IMR-90 (cell line): ENCODE results near the gene CDH9. TPM values are rescaled to one million over a fixed set of nuclear protein-coding genes. Genes with fewer than 3 reads are reported as not detected.

Experiments used
- ATAC-seq: fragments of 200-7000 bp; cut with Tn5 transposase; 2 replicates; pipeline ENCODE4 v1.9.1; 2020; ENCODE audit warnings: low read depth, mild to moderate bottlenecking, moderate library complexity
- BruUV-seq: library from RNA; stranded (reverse); fragments of 400-500 nt; replicated peaks from 2 replicates; lab custom pipeline; 2021; lab: Mats Ljungman, UMichigan
- CTCF ChIA-PET: fragments of 300-600 bp; formaldehyde crosslinking; extraction: SDS; loops from one replicate; lab custom pipeline; 2021; ENCODE audit warnings: antibody characterized with exemption; lab: Yijun Ruan, JAX
- POLR2A ChIA-PET: fragments of 300-600 bp; sonication (Branson Sonifier 250); formaldehyde crosslinking; loops from one replicate; lab custom pipeline; 2022; ENCODE audit warnings: antibody characterized with exemption; ENCODE audit not compliant: unreplicated experiment; lab: Charles Lee
- DNase-seq: peaks from one replicate; pipeline ENCODE4 v3.0.0; 2013
- H2AFZ ChIP-seq: replicated peaks from 2 replicates; pipeline ENCODE3; 2013; ENCODE audit warnings: low read length, mild to moderate bottlenecking; ENCODE audit not compliant: poor library complexity
- H2AK5ac ChIP-seq: 2 replicates; pipeline ENCODE4 v1.6.1; 2013; ENCODE audit warnings: low read depth, low read length, inconsistent platforms
- H2AK9ac ChIP-seq: replicated peaks from 2 replicates; pipeline ENCODE3; 2013; ENCODE audit warnings: mild to moderate bottlenecking, low read depth, low read length, moderate library complexity; ENCODE audit not compliant: poor library complexity
- H2BK120ac ChIP-seq: 2 replicates; pipeline ENCODE4 v1.6.1; 2013; ENCODE audit warnings: low read depth, low read length, inconsistent platforms
- H2BK15ac ChIP-seq: 3 replicates; pipeline ENCODE4 v1.6.1; 2013; ENCODE audit warnings: low read depth, low read length, inconsistent platforms
- H2BK20ac ChIP-seq: 2 replicates; pipeline ENCODE4 v1.6.1; 2013; ENCODE audit warnings: low read depth, mild to moderate bottlenecking, inconsistent platforms, low read length, moderate library complexity
- H2BK5ac ChIP-seq: 2 replicates; pipeline ENCODE4 v1.6.1; 2013; ENCODE audit warnings: mild to moderate bottlenecking, low read depth, low read length, inconsistent platforms; ENCODE audit not compliant: poor library complexity, severe bottlenecking
- H3K14ac ChIP-seq: replicated peaks from 2 replicates; pipeline ENCODE4 v1.6.1; 2013; ENCODE audit warnings: low read depth, low read length, inconsistent platforms
- H3K18ac ChIP-seq: 2 replicates; pipeline ENCODE4 v1.6.1; 2013; ENCODE audit warnings: low read depth, low read length, control low read depth
- H3K23ac ChIP-seq: 2 replicates; pipeline ENCODE4 v1.6.1; 2013; ENCODE audit warnings: low read depth, low read length, inconsistent platforms
- H3K27ac ChIP-seq: 2 replicates; pipeline ENCODE4 v1.5.1; 2013; ENCODE audit warnings: mild to moderate bottlenecking, control low read depth, low read length; ENCODE audit not compliant: insufficient read depth
- H3K27me3 ChIP-seq: 2 replicates; pipeline ENCODE4 v1.6.1; 2013; ENCODE audit warnings: low read length; ENCODE audit not compliant: control insufficient read depth, insufficient read depth
- H3K36me3 ChIP-seq: 2 replicates; pipeline ENCODE4 v1.6.1; 2013; ENCODE audit warnings: low read length, mixed read lengths; ENCODE audit not compliant: control insufficient read depth, insufficient read depth
- H3K4ac ChIP-seq: 2 replicates; pipeline ENCODE4 v1.6.1; 2013; ENCODE audit warnings: low read depth, low read length, inconsistent platforms
- H3K4me1 ChIP-seq: 2 replicates; pipeline ENCODE4 v1.6.1; 2013; ENCODE audit warnings: low read length, mixed read lengths; ENCODE audit not compliant: control insufficient read depth, insufficient read depth
- H3K4me2 ChIP-seq: 2 replicates; pipeline ENCODE4 v1.6.1; 2013; ENCODE audit warnings: low read depth, mild to moderate bottlenecking, control low read depth, low read length, moderate library complexity
- H3K4me3 ChIP-seq: 2 replicates; pipeline ENCODE4 v1.5.1; 2013; ENCODE audit warnings: low read depth, mild to moderate bottlenecking, control low read depth, low read length, moderate library complexity; ENCODE audit not compliant: insufficient read depth
- H3K56ac ChIP-seq: 2 replicates; pipeline ENCODE4 v1.6.1; 2013; ENCODE audit warnings: low read length, inconsistent platforms; ENCODE audit not compliant: insufficient read depth; ENCODE audit errors: extremely low read depth
- H3K79me1 ChIP-seq, 2 experiments: 2 replicates each; pipeline ENCODE4 v1.6.1; 2013; ENCODE audit warnings: low read length in 2 of 2, inconsistent platforms in 1 of 2, low read depth in 1 of 2
- H3K9ac ChIP-seq: 2 replicates; pipeline ENCODE4 v1.6.1; 2013; ENCODE audit warnings: low read depth, low read length, control low read depth
- H3K9me1 ChIP-seq: 2 replicates; pipeline ENCODE4 v1.6.1; 2013; ENCODE audit warnings: low read length, inconsistent platforms; ENCODE audit not compliant: insufficient read depth
- H3K9me3 ChIP-seq: 2 replicates; pipeline ENCODE4 v1.6.1; 2013; ENCODE audit warnings: low read length; ENCODE audit not compliant: control insufficient read depth, insufficient read depth
- H4K20me1 ChIP-seq: 2 replicates; pipeline ENCODE4 v1.6.1; 2013; ENCODE audit warnings: low read length, inconsistent platforms; ENCODE audit not compliant: insufficient read depth
- H4K5ac ChIP-seq: 2 replicates; pipeline ENCODE4 v1.6.1; 2013; ENCODE audit warnings: mild to moderate bottlenecking, low read depth, low read length, control low read depth
- H4K8ac ChIP-seq, 2 experiments: 2 replicates each; pipeline ENCODE4 v1.6.1; 2013; ENCODE audit warnings: low read depth in 2 of 2, low read length in 2 of 2, control low read depth in 1 of 2, inconsistent platforms in 1 of 2
- H4K91ac ChIP-seq: 2 replicates; pipeline ENCODE4 v1.6.1; 2013; ENCODE audit warnings: low read depth, low read length, inconsistent platforms; ENCODE audit not compliant: insufficient read depth
- MAFK ChIP-seq: IDR thresholded peaks from 2 replicates; pipeline ENCODE4 v1.6.1; 2012; ENCODE audit warnings: low read depth, low read length, improper control_type of control experiment
- MXI1 ChIP-seq: IDR thresholded peaks from 2 replicates; pipeline ENCODE4 v1.6.1; 2012; ENCODE audit warnings: low read depth, mild to moderate bottlenecking, low read length, moderate library complexity, borderline replicate concordance
- RAD21 ChIP-seq: IDR thresholded peaks from 2 replicates; pipeline ENCODE4 v1.6.1; 2012; ENCODE audit warnings: low read length, improper control_type of control experiment
- RFX5 ChIP-seq: IDR thresholded peaks from 2 replicates; pipeline ENCODE4 v1.8.0; 2012; ENCODE audit warnings: low read depth, mild to moderate bottlenecking, low read length, moderate library complexity
- SMC3 ChIP-seq: fragments of 150-350 bp; IDR thresholded peaks from 2 replicates; pipeline ENCODE4 v1.6.1; 2016; ENCODE audit warnings: low read depth, mild to moderate bottlenecking, antibody characterized with exemption, low read length, moderate library complexity
- WGBS, 2 experiments: methylation state at CpG; one replicate each; pipeline versions ENCODE4 v1.1.5 to v1.1.7; 2013; ENCODE audit warnings: missing lambda C conversion rate in 2 of 2; ENCODE audit not compliant: insufficient read length in 1 of 2; ENCODE audit errors: extremely low coverage in 2 of 2; 5-methylcytosine and 5-hydroxymethylcytosine counted together
- dilution Hi-C: fragments of 300-500 bp; cut with HindIII; formaldehyde crosslinking; loops from one replicate; pipeline ENCODE4 v1.14.3; 2018; ENCODE audit warnings: low sequenced_read_pairs; ENCODE audit not compliant: unreplicated experiment
- in situ Hi-C: fragments of 300-500 bp; cut with MboI; formaldehyde crosslinking; loops from 3 replicates; pipeline ENCODE4 v1.14.3; 2019; ENCODE audit warnings: low sequenced_read_pairs, inconsistent platforms, mixed read lengths
- intact Hi-C: fragments of 100-400 bp; cut with micrococcal nuclease; formaldehyde crosslinking; loops from 2 replicates; pipeline ENCODE4 v1.10.0; 2022
- polyA plus RNA-seq, 3 experiments: library from polyadenylated mRNA; depleted of rRNA; stranded (reverse); fragments of >200 nt; gene quantifications; 2 replicates each; pipeline ENCODE4 v1.2.3, GENCODE V29; 2012; ENCODE audit warnings: low replicate concordance in 1 of 3
- total RNA-seq: library from RNA; depleted of rRNA; stranded (reverse); fragments of >200 nt; gene quantifications from 2 replicates; pipeline ENCODE4 v1.2.3, GENCODE V29; 2012
- TF ChIP-seq, protein P1 (sequence below): fragments of 150-350 bp; IDR thresholded peaks from 2 replicates; pipeline ENCODE4 v1.6.1; 2017; ENCODE audit warnings: mild to moderate bottlenecking, antibody characterized with exemption, low read length, low read depth
- TF ChIP-seq, protein P2 (sequence below): conservative IDR thresholded peaks from 2 replicates; pipeline ENCODE4 v1.5.1; 2012; ENCODE audit warnings: mild to moderate bottlenecking, low read depth, low read length, improper control_type of control experiment
- TF ChIP-seq, protein P3 (sequence below): fragments of 150-350 bp; IDR thresholded peaks from 2 replicates; pipeline ENCODE4 v1.6.1; 2016; ENCODE audit warnings: low read depth, mild to moderate bottlenecking, low read length, moderate library complexity, borderline replicate concordance

Gene CDH9
- total and polyA plus RNA-seq, 2 of the 4 experiments (the other 2 are of a cell fraction), result not detected

DNA sequence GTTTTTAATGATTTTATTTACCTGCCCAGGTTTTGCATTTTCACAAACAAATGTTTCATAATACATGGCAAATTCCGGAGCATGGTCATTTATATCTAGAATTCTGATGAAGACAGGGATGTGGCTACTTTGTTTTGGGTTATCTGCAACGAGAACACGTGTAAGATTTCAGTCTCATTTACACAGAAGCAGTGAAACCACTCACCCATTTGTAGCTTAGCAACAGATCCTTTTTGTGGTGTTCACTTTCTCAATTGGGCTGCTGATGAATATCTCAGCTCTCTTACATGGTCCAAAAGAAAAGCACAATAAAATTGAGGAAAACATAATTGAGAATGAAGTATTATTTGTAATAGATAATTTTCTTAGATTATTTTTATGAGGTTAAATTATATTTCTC, 148.6 kb downstream of the CDH9 start:
- Histone ChIP-seq H4K5ac (no peak overlapping the region), H3K4me3 (no peak overlapping the region), H3K56ac (no peak overlapping the region), H3K9ac (no peak overlapping the region), H3K23ac (no peak overlapping the region), H3K27ac (no peak overlapping the region), H4K8ac (no peak overlapping the region), H3K9me1 (no peaks in the 10 kb centered on the region), H3K18ac (no peak overlapping the region), H3K36me3 (no peaks in the 10 kb centered on the region), H3K4me1 (no peaks in the 10 kb centered on the region), H3K14ac (no peak overlapping the region), H2BK5ac (no peak overlapping the region), H4K20me1 (no peaks in the 10 kb centered on the region), H2AFZ (no peak overlapping the region), H2AK5ac (no peak overlapping the region), H2BK15ac (no peak overlapping the region), H3K4me2 (no peak overlapping the region), H3K9me3 (peaks cover 2% of the 10 kb centered on the region; the same call in 1 of the 2 replicates), H2BK120ac (no peak overlapping the region), H3K4ac (no peak overlapping the region), H3K27me3 (no peaks in the 10 kb centered on the region), H3K79me1 (no peaks in the 10 kb centered on the region), H2BK20ac (no peak overlapping the region), H2AK9ac (no peak overlapping the region), H4K91ac (no peak overlapping the region)
- BruUV-seq, result no TSS peak
- TF ChIP-seq, protein P1, sequence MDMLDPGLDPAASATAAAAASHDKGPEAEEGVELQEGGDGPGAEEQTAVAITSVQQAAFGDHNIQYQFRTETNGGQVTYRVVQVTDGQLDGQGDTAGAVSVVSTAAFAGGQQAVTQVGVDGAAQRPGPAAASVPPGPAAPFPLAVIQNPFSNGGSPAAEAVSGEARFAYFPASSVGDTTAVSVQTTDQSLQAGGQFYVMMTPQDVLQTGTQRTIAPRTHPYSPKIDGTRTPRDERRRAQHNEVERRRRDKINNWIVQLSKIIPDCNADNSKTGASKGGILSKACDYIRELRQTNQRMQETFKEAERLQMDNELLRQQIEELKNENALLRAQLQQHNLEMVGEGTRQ, result no peak
- no peak for TF ChIP-seq MAFK
- TF ChIP-seq, protein P2, sequence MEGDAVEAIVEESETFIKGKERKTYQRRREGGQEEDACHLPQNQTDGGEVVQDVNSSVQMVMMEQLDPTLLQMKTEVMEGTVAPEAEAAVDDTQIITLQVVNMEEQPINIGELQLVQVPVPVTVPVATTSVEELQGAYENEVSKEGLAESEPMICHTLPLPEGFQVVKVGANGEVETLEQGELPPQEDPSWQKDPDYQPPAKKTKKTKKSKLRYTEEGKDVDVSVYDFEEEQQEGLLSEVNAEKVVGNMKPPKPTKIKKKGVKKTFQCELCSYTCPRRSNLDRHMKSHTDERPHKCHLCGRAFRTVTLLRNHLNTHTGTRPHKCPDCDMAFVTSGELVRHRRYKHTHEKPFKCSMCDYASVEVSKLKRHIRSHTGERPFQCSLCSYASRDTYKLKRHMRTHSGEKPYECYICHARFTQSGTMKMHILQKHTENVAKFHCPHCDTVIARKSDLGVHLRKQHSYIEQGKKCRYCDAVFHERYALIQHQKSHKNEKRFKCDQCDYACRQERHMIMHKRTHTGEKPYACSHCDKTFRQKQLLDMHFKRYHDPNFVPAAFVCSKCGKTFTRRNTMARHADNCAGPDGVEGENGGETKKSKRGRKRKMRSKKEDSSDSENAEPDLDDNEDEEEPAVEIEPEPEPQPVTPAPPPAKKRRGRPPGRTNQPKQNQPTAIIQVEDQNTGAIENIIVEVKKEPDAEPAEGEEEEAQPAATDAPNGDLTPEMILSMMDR, result no peak
- no peak for TF ChIP-seq RFX5
- TF ChIP-seq MXI1, result no peak
- TF ChIP-seq SMC3, result no peak
- no peak for TF ChIP-seq RAD21
- TF ChIP-seq, protein P3, sequence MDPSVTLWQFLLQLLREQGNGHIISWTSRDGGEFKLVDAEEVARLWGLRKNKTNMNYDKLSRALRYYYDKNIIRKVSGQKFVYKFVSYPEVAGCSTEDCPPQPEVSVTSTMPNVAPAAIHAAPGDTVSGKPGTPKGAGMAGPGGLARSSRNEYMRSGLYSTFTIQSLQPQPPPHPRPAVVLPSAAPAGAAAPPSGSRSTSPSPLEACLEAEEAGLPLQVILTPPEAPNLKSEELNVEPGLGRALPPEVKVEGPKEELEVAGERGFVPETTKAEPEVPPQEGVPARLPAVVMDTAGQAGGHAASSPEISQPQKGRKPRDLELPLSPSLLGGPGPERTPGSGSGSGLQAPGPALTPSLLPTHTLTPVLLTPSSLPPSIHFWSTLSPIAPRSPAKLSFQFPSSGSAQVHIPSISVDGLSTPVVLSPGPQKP, result no peak
- no CpG with 5 or more reads among the region's 3 CpGs for WGBS, 2 experiments
- no peak for ATAC-seq
- no peak for DNase-seq
- ChIA-PET CTCF (no interaction called here), POLR2A (no interaction called here)
- dilution Hi-C loops (no loop called here), in situ Hi-C loops (no loop called here), intact Hi-C loops (no loop called here)
